Measurements from ENCODE around the gene PPM1D.
"Not testable (repeated sequence)": the region's sequence is repeated elsewhere in the genome, so short reads cannot be mapped to it uniquely, and the experiment has no call there.

Gene PPM1D

DNA sequence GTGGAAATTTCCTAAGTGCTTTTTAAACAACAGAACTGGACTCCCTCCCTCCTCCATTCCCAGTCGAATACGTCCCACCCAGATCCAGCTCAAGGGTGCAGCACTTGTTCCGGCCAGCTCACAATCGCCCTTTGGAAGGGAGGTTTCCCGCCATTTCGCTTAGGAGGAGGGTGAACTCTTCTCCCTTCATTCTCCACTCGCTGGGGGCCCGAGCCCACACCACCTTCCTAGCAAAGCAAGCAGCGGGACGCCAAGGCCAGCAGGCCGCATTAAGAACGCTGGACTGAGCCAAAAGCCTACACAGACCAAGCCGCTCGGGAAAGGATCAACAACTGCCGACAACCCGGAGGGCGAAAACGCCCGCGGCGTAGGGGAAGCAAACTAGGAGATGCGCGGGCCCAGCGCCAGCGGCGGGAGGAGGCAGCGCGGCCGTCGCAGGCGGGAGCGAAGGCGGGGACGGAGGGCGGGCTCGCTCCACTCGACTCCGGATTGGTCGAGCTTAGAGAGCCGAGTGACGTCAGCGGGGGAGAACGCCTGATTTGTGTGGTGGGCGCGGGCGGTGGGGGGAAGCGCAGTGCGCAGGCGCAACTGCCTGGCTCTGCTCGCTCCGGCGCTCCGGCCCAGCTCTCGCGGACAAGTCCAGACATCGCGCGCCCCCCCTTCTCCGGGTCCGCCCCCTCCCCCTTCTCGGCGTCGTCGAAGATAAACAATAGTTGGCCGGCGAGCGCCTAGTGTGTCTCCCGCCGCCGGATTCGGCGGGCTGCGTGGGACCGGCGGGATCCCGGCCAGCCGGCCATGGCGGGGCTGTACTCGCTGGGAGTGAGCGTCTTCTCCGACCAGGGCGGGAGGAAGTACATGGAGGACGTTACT lies at the start of gene PPM1D:
TSS of gene PPM1D (plus strand) at position 574 of the 870 bp plus-strand sequence. CDS start at position 796, 222 bp downstream.
- peak; percentile 100 for DNase-seq (ENCODE audit: low spot score)

GRCh38 chr17:60552255-60552654 lies 47.7 kb upstream of the PPM1D start:
- not testable (repeated sequence) for DNase-seq (ENCODE audit: low spot score)

DNA sequence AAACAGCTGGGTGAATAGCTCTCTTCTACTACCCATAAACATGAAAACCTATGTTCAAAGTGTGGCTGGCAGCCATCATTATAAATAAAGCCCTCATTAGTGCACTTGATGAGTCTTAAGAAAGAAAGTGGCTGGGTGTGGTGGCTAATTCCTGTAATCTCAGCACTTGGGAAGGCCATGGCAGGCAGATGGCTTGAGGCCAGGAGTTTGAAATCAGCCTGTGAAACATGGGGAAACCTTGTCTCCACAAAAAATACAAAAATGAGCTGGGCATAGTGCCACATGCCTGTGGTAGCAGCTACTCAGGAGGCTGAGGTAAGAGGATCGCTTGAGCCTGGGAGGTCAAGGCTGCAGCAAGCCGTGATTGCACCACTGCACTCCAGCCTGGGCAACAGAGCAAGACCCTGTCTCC lies 45.6 kb upstream of the PPM1D start:
- peak; percentile 14 for DNase-seq (ENCODE audit: low spot score)

DNA sequence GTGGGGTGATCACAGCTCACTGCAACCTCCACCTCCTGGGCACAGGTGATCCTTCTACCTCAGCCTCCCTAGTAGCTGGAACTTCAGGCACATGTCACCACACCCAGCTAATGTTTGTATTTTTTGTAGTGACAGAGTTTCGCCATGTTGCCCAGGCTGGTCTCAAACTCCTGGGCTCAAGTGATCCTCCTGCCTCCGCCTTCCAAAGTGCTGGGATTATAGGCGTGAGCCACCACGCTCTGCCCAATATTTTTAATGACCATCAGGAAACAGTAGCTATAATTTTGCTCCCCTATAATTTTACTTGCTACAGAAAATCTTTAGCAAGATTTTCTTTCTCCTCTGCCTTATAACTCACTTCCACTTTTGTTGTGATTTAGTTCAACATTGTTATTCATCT lies 44.2 kb upstream of the PPM1D start:
- DNase-seq (ENCODE audit: low spot score), result no peak

DNA sequence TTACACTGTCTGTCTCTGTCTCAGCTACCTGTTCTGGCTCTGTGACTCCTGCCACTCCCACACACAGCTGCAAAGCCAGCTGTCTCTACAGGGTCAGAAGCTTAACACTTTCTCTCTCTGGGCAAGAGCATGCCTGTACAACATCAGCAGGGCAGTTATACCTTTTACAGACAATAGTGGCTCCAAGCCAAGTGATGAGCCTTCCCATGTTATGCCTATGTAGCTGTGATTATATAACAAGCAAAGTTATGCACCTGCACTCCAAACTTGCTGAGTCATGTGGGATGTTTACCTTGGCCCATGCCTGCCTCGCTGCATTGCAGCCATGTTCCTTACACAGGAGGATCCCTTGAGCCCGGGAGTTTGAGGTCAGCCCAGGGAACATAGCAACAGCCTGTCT lies 42.2 kb upstream of the PPM1D start:
- no peak for DNase-seq (ENCODE audit: low spot score)

DNA sequence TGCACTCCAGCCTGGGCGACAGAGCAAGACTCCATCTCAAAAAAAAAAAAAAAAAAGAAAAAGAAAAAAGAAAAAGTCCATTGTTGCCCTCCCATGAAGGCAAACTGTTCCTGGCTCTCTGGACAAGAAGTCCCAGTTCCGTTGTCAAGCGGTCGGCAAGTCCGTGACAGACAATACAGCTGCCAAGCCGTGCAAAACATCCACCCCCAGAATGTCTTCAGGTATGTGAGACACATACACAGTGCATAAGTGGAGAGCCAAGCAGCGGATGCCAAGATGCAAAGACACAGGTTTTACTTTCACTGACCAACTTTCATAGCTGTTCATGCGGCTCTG lies 40.4 kb upstream of the PPM1D start:
- no peak for DNase-seq (ENCODE audit: low spot score)

DNA sequence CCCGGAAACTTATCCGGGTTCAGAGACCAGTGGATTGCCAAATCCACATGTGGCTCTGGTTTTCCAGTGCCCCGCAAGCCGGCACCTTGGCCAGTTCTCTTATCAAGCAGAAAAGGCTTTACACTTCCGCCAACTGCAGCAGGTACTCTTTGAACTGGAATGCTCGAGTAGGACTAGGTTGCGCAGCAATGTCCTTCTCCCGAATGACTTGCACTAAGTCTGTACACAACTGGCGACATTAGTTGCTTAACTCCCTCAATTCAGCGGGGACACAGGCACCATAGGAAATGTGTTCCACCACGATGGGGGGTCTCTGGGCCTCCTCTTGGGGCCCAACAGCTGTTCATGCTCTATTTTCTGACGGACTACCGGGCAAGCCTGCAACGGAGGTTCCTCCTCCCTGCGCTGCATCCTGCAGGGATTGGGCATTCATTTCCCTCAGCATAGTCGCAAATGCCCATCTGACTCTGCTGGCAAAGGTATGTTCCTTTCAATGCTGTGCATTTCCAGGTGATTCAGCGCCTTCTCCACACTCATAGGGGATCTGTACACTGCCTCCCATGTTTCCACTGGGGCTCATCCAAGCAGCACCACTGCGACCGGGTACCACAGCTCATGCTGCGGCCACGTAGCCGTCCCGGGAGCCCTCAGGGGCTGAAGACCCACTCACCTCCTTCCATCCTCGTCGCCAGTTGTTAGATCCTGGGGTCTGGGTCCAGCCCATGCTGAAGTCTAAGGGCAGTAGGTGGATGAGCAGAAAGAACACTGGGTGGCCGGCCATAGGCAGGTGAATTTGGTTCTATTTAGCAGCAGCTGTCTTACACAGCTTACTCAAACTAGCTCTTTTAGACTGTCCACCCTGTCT lies 39.8 kb upstream of the PPM1D start:
- DNase-seq (ENCODE audit: low spot score), result no peak

DNA sequence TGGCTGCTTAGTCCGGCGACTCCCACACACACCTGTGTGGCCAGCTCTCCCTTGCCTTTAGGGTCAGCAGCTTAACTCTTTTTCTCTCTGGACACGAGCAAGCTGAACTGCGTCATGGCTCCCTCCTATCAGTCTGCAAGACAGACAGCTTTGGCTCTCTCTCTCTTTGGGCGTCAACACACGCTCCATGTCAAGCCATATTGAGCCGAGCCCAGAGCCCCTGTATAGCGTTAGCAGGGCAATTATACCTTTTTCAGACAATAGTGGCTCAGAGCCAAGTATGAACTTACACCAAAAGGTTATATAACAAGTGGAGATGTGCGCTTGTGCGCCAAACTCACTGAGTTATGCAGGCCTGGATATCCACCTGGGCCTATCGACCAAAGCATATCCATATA lies 39.1 kb upstream of the PPM1D start:
- no peak for DNase-seq (ENCODE audit: low spot score)

GRCh38 chr17:60562421-60562820 lies 37.6 kb upstream of the PPM1D start:
- DNase-seq (ENCODE audit: low spot score), result no peak

DNA sequence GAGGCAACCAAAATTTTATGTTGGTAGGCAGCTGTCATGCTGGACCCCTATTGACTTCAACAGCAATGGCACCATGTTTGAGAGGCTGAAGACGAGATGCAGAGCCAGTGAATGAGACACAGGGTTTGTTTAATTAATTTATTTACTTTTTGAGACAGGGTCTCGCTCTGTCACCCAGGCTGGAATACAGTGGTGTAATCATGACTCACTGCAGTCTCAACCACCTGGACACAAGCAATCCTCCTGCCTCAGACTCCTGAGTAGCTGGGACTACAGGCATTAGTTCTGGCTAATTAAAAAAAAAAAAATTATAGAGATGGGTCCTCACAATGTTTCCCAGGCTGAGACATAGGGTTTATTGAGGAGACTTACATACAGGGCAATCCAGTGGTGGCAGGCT lies 36.2 kb upstream of the PPM1D start:
- DNase-seq (ENCODE audit: low spot score), result no peak

DNA sequence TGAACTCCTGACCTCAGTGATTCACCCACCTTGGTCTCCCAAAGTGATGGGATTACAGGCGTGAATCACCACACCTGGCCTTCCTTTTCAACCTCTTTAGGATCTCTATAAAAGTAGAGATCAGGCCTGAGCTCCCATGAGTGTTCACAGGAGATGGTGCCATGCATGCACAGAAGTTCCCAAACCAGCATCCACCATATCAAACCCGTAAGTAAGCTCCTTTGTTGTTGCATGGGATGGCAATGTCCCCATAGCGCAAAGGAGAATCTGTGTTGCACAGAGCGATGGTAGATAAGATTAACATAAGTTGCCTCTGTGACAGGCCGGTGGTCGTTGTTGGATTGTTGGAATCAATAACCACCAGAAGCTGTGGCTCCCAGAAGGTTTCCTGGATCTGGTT lies 34.8 kb upstream of the PPM1D start:
- no peak for DNase-seq (ENCODE audit: low spot score)

DNA sequence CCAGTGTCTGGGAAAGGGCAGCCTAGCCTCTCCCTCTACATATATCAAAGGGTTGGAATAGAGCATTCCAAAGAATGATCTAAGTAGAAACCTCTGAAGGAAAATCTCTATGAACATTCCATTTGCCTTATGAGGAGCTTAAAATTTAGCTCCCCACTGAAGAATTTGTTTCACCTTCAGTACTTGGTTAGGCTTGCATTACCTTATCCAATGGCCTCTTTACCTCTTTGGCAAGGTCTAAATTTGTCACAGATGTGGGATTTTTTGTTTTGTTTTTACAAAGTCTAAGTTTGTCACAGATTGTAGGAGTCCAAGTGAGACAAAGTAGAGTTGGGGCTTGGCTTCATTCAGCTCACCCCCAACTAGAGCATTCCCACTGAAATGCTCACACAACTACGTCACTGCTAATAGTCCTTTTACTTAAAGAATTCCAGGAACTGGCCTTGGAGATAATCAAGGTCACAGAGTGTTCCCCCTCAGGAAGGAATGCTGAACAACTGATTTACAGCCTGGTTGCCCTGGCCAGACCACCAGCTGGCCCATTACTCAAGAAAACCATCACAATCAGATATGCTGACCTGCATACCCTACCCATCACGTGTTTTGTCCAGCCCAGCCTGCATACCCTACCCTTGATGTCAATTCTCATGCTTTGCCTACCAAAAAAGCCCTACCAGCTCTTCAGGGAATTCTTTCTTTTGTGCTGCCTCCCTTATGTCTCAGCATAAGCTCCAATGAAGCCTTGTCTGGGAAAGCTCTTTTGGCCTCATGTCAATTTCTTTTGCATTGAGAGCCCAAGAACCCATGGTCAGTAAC lies 26.5 kb upstream of the PPM1D start:
- peak; percentile 33 for DNase-seq (ENCODE audit: low spot score)

- peak; percentile 67 for DNase-seq (ENCODE audit: low spot score)
These were observed 22.7 kb upstream of the PPM1D start for GRCh38 chr17:60577147-60577915.

GRCh38 chr17:60579090-60579489 lies 20.9 kb upstream of the PPM1D start:
- no peak for DNase-seq (ENCODE audit: low spot score)

GRCh38 chr17:60579551-60579950 lies 20.4 kb upstream of the PPM1D start:
- no peak for DNase-seq (ENCODE audit: low spot score)

DNA sequence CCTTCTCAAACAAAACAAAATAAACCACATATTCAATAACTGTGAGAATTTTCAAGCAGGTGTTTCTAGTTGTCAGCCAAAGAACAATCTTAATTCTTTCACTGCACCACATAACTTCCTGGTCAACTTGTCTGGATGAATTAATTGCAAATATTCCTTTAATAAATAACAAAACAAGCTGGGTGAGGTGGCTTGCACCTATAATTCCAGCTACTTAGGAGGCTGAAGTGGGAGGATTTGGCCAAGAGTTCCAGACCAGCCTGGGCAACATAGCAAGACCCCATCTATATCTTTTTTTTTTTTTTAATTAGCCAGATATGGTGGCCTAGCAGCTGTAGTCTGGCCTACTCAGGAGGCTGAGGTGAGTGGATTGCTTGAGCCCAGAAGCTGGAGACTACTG lies 17.0 kb upstream of the PPM1D start:
- DNase-seq (ENCODE audit: low spot score), result no peak

DNA sequence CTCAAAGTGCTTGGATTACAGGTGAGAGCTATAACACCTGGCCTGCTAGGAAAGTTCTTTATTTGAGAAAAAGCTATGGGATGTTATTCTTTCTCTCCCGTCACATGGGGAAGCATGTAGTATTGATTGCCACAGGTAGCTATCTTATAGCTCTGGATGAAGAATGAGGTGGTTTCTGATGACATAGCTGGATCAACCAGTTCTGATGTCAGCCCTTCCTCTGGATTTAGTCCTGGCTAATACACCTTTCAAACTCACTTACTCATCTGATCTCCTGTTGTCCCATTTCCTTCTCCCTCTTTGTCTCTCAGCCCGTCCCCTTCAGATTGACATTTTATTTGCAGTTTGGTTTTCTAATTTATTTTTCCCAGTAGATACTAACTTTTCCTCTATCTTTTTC lies 14.1 kb upstream of the PPM1D start:
- DNase-seq (ENCODE audit: low spot score), result no peak

- peak; percentile 22 for DNase-seq (ENCODE audit: low spot score)
These were observed 13.6 kb upstream of the PPM1D start for GRCh38 chr17:60586288-60586974.

DNA sequence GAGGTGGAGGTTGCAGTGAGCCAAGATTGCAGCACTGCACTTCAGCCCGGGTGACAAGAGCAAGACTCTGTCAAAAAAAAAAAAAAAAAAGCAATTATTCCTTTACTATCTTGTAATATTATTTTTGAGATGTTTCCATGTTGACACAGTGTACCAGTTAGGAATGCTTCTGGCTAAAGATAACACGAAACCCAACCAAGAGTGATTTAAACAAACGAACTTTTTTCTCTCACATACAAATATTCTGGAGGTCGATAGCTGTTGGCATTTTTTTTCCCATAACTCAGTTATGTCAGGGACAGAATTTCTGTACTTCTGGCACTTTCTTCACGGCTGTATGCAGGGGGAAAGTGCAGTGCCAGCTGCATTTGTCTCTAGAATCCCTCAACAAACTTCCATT lies 9.9 kb upstream of the PPM1D start:
- no peak for DNase-seq (ENCODE audit: low spot score)

- no peak for DNase-seq (ENCODE audit: low spot score)
These were observed 7.2 kb upstream of the PPM1D start for GRCh38 chr17:60592750-60593149.

DNA sequence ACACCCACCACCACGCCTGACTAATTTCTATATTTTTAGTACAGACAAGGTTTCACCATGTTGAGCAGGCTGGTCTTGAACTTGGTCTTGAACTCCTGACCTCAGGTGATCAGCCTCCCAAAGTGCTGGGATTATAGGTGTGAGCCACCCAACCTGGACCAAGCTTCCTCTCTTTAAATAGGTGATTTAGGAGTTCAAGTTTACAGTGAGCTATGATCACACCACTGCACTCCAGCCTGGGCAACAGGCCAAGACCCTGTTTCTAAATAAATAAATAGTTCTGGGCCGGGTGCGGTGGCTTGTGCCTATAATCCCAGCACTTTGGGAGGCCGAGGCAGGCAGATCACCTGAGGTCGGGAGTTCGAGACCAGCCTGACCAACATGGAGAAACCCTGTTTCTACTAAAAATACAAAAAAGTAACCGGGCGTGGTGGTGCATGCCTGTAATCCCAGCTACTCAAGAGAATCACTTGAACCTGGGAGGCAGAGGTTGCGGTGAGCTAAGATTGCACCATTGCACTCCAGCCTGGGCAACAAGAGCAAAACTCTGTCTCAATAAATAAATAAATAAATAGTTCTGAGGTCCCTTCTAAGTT lies 6.5 kb upstream of the PPM1D start:
- DNase-seq (ENCODE audit: low spot score), result not testable (repeated sequence)

Data from AG20443 (cell line).